ENCODE data around the gene AK6. TPM values are rescaled to one million over a fixed set of nuclear protein-coding genes. Genes with fewer than 3 reads are reported as not detected.
A peak's percentile ranks its signal among the peaks of the same experiment; 100 is the strongest.

The AK6 gene
- total RNA-seq, 1 experiment from 2014 or later = 37.4 TPM

- H3K4me3 ChIP-seq (ENCODE audit: low read length) = no peak overlapping the region
- 0 out of 2 replicates have a peak, but pooled peaks cover 8% of the 10 kb centered on the region for H3K4me1 ChIP-seq (ENCODE audit: insufficient read depth, low read length)
- no peak overlapping the region for H3K27ac ChIP-seq (ENCODE audit: low read length)
- TF ChIP-seq EZH2phosphoT487 (IDR thresholded peaks at IDR 0.05; ENCODE audit: borderline replicate concordance, low read length) = no peak
- ChIA-PET CTCF (interaction anchor here (1.3 kb wide), 1 partner anchor 271 kb away, joined by 3 read pairs; the partner anchor contains the start of gene SLC30A5), POLR2A (ENCODE audit: unreplicated experiment) (no interaction called here)
- peaks cover 76% of the 10 kb centered on the region for H3K79me2 ChIP-seq (ENCODE audit: low read length)
- H3K9ac ChIP-seq (ENCODE audit: low read length) = no peak overlapping the region
- no peaks in the 10 kb centered on the region for H3F3A ChIP-seq (ENCODE audit: low read length, unreplicated experiment)
- H3K27me3 ChIP-seq (ENCODE audit: low read length) = no peaks in the 10 kb centered on the region
- peaks cover 20% of the 10 kb centered on the region; the same call in 1 of the 2 replicates for H3K36me3 ChIP-seq (ENCODE audit: low read depth, low read length)
- H4K20me1 ChIP-seq (ENCODE audit: low read length) = peaks cover 19% of the 10 kb centered on the region
- H2AFZ ChIP-seq (ENCODE audit: low read length) = no peak overlapping the region
- DNase-seq = no peak
- H3K9me3 ChIP-seq (ENCODE audit: low read length) = no peaks in the 10 kb centered on the region
- intact Hi-C loops (cut with micrococcal nuclease) = loop anchor here (5.0 kb wide), 1 partner anchor 33 kb away; the partner anchor contains the start of gene CCDC125
- ATAC-seq = no peak
- no peaks in the 10 kb centered on the region for H3K9me2 ChIP-seq (replicated peaks; ENCODE audit: low read length)
- H3K4me2 ChIP-seq (ENCODE audit: low read length) = no peak overlapping the region
- BruUV-seq (replicated peaks) = no TSS peak
These were observed 4.5 kb downstream of the AK6 start for GRCh38 chr5:69364850-69365249.

GRCh38 chr5:69364414-69364813 is 4.9 kb downstream of the AK6 start:
- no peak overlapping the region for H3K4me2 ChIP-seq (ENCODE audit: low read length)
- TF ChIP-seq EZH2phosphoT487 (IDR thresholded peaks at IDR 0.05; ENCODE audit: borderline replicate concordance, low read length) = no peak
- no peak for TF ChIP-seq EZH2 (IDR thresholded peaks at IDR 0.05; ENCODE audit: low read length, unreplicated experiment)
- TF ChIP-seq, protein P1, sequence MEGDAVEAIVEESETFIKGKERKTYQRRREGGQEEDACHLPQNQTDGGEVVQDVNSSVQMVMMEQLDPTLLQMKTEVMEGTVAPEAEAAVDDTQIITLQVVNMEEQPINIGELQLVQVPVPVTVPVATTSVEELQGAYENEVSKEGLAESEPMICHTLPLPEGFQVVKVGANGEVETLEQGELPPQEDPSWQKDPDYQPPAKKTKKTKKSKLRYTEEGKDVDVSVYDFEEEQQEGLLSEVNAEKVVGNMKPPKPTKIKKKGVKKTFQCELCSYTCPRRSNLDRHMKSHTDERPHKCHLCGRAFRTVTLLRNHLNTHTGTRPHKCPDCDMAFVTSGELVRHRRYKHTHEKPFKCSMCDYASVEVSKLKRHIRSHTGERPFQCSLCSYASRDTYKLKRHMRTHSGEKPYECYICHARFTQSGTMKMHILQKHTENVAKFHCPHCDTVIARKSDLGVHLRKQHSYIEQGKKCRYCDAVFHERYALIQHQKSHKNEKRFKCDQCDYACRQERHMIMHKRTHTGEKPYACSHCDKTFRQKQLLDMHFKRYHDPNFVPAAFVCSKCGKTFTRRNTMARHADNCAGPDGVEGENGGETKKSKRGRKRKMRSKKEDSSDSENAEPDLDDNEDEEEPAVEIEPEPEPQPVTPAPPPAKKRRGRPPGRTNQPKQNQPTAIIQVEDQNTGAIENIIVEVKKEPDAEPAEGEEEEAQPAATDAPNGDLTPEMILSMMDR (conservative IDR thresholded peaks at IDR 0.05; ENCODE audit: low read depth, low read length) = peak; percentile 57
- H3K4me3 ChIP-seq (ENCODE audit: low read length) = no peak overlapping the region
- CTCF ChIA-PET = no interaction called here
- no peaks in the 10 kb centered on the region for H3K9me3 ChIP-seq (ENCODE audit: low read length)
- DNase-seq (peak; percentile 37), ATAC-seq (0 out of 2 replicates have a peak, but pooled peaks have one; percentile 17)
- H4K20me1 ChIP-seq (ENCODE audit: low read length) = peaks cover 19% of the 10 kb centered on the region
- H3K79me2 ChIP-seq (ENCODE audit: low read length) = peaks cover 75% of the 10 kb centered on the region
- H3K9me2 ChIP-seq (replicated peaks; ENCODE audit: low read length) = no peaks in the 10 kb centered on the region
- BruUV-seq (replicated peaks) = no TSS peak
- no peak overlapping the region for H3K9ac ChIP-seq (ENCODE audit: low read length)
- H3K4me1 ChIP-seq (ENCODE audit: insufficient read depth, low read length) = 0 out of 2 replicates have a peak, but pooled peaks cover 8% of the 10 kb centered on the region
- H3K27ac ChIP-seq (ENCODE audit: low read length) = no peak overlapping the region
- no peaks in the 10 kb centered on the region for H3K27me3 ChIP-seq (ENCODE audit: low read length)
- H3F3A ChIP-seq (ENCODE audit: low read length, unreplicated experiment) = no peaks in the 10 kb centered on the region
- POLR2A ChIA-PET (ENCODE audit: unreplicated experiment) = no interaction called here
- intact Hi-C loops (cut with micrococcal nuclease) = no loop called here
- H3K36me3 ChIP-seq (ENCODE audit: low read depth, low read length) = peaks cover 20% of the 10 kb centered on the region; the same call in 1 of the 2 replicates
- H2AFZ ChIP-seq (ENCODE audit: low read length) = no peak overlapping the region

GRCh38 chr5:69360442-69360841 is 8.9 kb downstream of the AK6 start:
- BruUV-seq (replicated peaks) = no TSS peak
- no peaks in the 10 kb centered on the region for H3K27me3 ChIP-seq (ENCODE audit: low read length)
- H3K4me3 ChIP-seq (ENCODE audit: low read length) = no peak overlapping the region
- H4K20me1 ChIP-seq (ENCODE audit: low read length) = 0 out of 2 replicates have a peak, but pooled peaks cover 5% of the 10 kb centered on the region
- H3K36me3 ChIP-seq (ENCODE audit: low read depth, low read length) = peaks cover 14% of the 10 kb centered on the region; the same call in 1 of the 2 replicates
- intact Hi-C loops (cut with micrococcal nuclease) = no loop called here
- H3K9me3 ChIP-seq (ENCODE audit: low read length) = no peaks in the 10 kb centered on the region
- DNase-seq (no peak), ATAC-seq (no peak)
- no peak overlapping the region for H3K9ac ChIP-seq (ENCODE audit: low read length)
- no peaks in the 10 kb centered on the region for H3F3A ChIP-seq (ENCODE audit: low read length, unreplicated experiment)
- H3K4me2 ChIP-seq (ENCODE audit: low read length) = no peak overlapping the region
- H3K27ac ChIP-seq (ENCODE audit: low read length) = no peak overlapping the region
- no peak overlapping the region for H2AFZ ChIP-seq (ENCODE audit: low read length)
- no peaks in the 10 kb centered on the region for H3K4me1 ChIP-seq (ENCODE audit: insufficient read depth, low read length)
- H3K9me2 ChIP-seq (replicated peaks; ENCODE audit: low read length) = no peaks in the 10 kb centered on the region
- ChIA-PET POLR2A (ENCODE audit: unreplicated experiment) (no interaction called here), CTCF (no interaction called here)
- peaks cover 45% of the 10 kb centered on the region for H3K79me2 ChIP-seq (ENCODE audit: low read length)
- TF ChIP-seq EZH2phosphoT487 (IDR thresholded peaks at IDR 0.05; ENCODE audit: borderline replicate concordance, low read length) (no peak), EZH2 (IDR thresholded peaks at IDR 0.05; ENCODE audit: low read length, unreplicated experiment) (no peak)
- TF ChIP-seq, protein P1 (conservative IDR thresholded peaks at IDR 0.05; ENCODE audit: low read depth, low read length) = no peak

Data from PC-3 (cell line).